HG02588 (cell line): ENCODE data around the gene PDPR.
"Not testable (repeated sequence)": the region's sequence is repeated elsewhere in the genome, so short reads cannot be mapped to it uniquely, and the experiment has no call there.

Source experiments
- ATAC-seq: cut with Tn5 transposase; IDR thresholded peaks from one replicate; pipeline ENCODE4 v1.9.1; 2021; ENCODE audit warnings: mild to moderate bottlenecking, moderate library complexity; ENCODE audit not compliant: unreplicated experiment

The PDPR gene

GRCh38 chr16:70127706-70128105 is 13.6 kb downstream of the PDPR start:
- not testable (repeated sequence) for ATAC-seq

- ATAC-seq: not testable (repeated sequence)
These were observed 14.7 kb downstream of the PDPR start for GRCh38 chr16:70128844-70129243.

- ATAC-seq: not testable (repeated sequence)
These were observed 21.7 kb downstream of the PDPR start for GRCh38 chr16:70135796-70136195.

DNA sequence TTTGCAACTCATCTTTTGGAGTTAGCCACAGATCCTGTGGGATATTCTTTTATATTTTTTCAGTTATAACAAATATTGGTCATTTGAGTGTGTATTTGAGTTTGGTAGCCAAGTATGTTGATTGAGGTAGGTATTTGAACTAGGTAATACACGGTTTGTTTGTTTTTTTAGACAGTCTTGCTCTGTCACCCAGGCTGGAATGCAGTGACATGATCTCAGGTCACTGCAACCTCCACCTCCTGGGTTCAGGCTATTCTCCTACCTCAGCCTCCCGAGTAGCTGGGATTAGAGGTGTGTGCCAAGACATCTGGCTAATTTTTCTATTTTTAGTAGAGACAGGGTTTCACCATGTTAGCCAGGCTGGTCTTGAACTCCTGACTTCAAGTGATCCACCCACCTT is 22.5 kb downstream of the PDPR start:
- not testable (repeated sequence) for ATAC-seq

- ATAC-seq: not testable (repeated sequence)
These were observed 28.6 kb downstream of the PDPR start for GRCh38 chr16:70142739-70143138.

- not testable (repeated sequence) for ATAC-seq
These were observed 29.2 kb downstream of the PDPR start for GRCh38 chr16:70143231-70143895.

DNA sequence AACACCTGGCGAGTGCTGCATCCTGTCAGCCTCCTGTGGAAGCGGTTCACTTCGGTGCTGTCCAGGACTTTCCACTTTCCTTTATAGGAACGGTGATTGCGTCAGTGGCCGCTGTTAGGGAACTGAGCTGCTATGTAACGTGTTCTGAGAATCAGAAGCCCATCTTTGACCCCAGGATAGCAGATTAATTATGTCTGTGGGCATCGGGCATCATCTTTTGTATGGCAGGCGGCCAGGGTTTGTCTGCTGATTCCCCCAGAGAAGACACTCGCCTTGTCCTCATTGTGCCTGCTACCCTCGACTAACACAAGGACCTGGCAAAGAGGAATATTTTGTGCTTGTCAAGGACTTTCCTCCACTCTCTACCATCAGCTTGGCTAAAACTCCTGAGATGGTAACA is 33.7 kb downstream of the PDPR start:
- ATAC-seq: not testable (repeated sequence)

GRCh38 chr16:70148453-70148852 is 34.3 kb downstream of the PDPR start:
- ATAC-seq: not testable (repeated sequence)

DNA sequence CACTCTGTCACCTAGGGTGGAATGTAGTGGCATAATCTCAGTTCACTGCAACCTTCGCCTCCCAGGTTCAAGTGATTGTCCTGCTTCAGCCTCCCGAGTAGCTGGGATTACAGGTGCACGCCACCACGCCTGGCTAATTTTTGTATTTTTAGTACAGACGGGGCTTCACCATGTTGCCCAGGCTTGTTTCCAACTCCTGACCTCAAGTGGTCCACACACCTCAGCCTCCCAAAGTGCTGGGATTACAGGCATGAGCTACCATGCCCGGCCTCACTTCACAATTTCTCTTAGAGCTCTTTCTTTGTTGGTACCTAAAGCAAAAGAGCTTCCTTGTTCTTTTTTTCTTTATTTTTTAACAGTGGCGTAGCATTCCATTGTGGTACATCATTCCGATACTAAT is 35.2 kb downstream of the PDPR start:
- ATAC-seq: not testable (repeated sequence)

GRCh38 chr16:70151391-70151790 is 37.3 kb downstream of the PDPR start:
- ATAC-seq: no peak

GRCh38 chr16:70151941-70152509 is 37.9 kb downstream of the PDPR start:
- no peak for ATAC-seq

GRCh38 chr16:70152578-70153302 is 38.6 kb downstream of the PDPR start:
- no peak for ATAC-seq

GRCh38 chr16:70154736-70155135 is 40.6 kb downstream of the PDPR start:
- not testable (repeated sequence) for ATAC-seq

- ATAC-seq: no peak
These were observed 42.3 kb downstream of the PDPR start for GRCh38 chr16:70156207-70156978.

DNA sequence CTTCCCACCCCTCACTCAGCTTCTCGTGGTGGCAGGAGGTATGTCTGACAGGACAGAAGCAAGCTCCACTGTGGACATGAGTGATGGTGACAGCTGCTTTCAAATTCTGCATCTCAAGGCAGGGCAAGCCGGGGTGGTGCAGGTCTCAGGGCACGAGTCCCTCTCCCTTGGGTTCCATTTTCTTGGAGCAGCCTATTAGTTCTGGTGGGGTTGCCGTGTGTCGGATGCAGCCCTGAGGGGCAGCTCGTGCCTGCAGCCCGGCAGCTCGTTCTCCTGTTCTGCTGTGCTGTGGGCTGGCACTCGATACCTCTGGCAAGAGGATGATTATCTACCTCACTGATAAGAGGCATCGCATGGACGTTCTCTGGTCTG is 43.0 kb downstream of the PDPR start:
- no peak for ATAC-seq

- ATAC-seq: no peak
These were observed 43.5 kb downstream of the PDPR start for GRCh38 chr16:70157477-70158260.

- no peak for ATAC-seq
These were observed 44.3 kb downstream of the PDPR start for GRCh38 chr16:70158261-70158939.

GRCh38 chr16:70159355-70160348 is 45.5 kb downstream of the PDPR start:
- ATAC-seq: no peak

DNA sequence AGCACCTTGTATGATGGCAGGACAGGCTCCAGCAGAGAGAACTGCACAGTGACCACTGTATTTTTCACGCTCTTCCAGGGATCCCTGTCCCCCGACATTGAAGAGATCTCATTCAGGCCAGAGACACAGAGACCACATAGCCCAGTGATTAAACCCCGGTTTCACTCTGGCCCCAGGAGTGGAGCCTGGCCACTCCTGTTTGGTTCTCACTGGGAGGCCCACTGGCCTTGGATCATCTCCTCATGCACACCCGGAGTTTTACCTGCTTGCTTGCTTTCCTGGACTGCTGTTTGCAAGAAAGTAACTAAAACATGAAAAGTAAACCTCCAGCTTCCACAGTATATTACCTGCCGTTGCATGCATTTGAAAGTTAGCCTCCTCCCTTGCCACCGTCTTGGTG is 46.3 kb downstream of the PDPR start:
- ATAC-seq: no peak
